22Rv1 (cell line): ENCODE measurements around the gene FGFBP2.

Experiments
- H3K27ac ChIP-seq: fragments of 450-650 bp; 2 replicates; pipeline ENCODE4 v1.5.1; 2017
- ZFX ChIP-seq: fragments of 450-650 bp; IDR thresholded peaks from 2 replicates; pipeline ENCODE4 v1.6.1; 2017; ENCODE audit warnings: antibody characterized with exemption, borderline replicate concordance
- TF ChIP-seq, protein P1 (sequence below): fragments of 450-650 bp; IDR thresholded peaks from 2 replicates; pipeline ENCODE4 v1.5.1; 2017; ENCODE audit warnings: mild to moderate bottlenecking

FGFBP2 gene

DNA sequence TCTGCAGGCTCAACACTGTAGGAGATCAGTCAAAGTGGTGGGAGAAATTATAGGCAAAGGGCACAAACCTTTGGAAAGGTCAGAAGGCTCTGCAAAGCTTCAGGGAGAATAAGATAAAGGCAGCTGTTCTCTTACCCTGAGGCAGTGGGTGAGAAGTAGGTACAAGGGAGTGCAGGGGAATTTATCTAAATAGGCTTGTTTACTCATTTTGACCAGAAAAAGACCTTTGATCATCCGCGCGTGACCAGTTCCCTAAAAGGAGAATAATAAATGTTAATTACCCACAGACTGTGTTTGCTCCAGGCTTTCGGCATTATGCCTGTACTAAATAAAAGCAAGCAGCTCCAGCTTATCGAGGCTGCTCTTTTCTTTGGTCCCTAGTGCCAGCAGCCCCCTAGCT lies 9.3 kb downstream of the FGFBP2 start:
- TF ChIP-seq, protein P1, sequence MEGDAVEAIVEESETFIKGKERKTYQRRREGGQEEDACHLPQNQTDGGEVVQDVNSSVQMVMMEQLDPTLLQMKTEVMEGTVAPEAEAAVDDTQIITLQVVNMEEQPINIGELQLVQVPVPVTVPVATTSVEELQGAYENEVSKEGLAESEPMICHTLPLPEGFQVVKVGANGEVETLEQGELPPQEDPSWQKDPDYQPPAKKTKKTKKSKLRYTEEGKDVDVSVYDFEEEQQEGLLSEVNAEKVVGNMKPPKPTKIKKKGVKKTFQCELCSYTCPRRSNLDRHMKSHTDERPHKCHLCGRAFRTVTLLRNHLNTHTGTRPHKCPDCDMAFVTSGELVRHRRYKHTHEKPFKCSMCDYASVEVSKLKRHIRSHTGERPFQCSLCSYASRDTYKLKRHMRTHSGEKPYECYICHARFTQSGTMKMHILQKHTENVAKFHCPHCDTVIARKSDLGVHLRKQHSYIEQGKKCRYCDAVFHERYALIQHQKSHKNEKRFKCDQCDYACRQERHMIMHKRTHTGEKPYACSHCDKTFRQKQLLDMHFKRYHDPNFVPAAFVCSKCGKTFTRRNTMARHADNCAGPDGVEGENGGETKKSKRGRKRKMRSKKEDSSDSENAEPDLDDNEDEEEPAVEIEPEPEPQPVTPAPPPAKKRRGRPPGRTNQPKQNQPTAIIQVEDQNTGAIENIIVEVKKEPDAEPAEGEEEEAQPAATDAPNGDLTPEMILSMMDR: no peak
- no peak for TF ChIP-seq ZFX
- H3K27ac ChIP-seq: no peak overlapping the region

DNA sequence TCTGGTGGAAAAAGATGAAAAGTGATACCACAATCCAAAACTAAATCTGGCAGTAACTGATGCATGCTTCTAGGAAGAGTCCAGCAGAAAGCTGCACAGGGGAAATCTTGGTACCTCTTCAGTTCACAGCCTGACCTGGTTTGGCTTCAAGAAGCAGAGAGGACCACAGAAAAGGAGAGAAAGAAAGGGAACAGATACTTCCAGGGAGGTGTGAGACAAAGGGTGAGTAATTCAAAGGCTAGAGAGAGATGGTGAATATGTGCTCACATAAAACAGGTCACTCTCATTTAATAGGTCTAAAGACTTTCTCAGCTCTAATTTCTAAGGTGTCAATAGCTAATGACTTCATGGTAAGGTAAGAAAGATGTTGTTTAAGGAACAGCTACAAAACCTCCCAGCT lies 11.2 kb downstream of the FGFBP2 start:
- H3K27ac ChIP-seq: no peak overlapping the region
- no peak for TF ChIP-seq ZFX

DNA sequence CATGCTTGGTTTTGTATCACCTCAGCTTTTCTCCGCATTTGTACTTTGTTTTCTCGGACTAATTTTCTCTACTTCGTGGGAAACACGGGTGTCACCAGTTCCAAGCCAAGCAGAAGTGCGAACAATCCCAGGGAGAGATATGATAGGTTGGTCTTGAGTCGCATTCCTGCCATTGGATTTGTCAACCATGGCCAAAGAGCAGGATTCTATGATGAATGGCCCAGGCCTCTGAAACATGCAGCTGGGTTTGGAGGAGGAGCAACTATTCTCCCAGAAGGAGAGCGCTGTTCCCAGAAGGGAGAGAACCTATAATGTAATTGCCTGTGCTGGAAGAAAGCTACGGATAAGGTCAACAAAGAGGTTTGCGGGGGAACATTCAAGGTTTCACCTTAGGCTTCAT lies 14.1 kb downstream of the FGFBP2 start:
- no peak for TF ChIP-seq ZFX
- TF ChIP-seq, protein P1: no peak
- H3K27ac ChIP-seq: no peak overlapping the region

DNA sequence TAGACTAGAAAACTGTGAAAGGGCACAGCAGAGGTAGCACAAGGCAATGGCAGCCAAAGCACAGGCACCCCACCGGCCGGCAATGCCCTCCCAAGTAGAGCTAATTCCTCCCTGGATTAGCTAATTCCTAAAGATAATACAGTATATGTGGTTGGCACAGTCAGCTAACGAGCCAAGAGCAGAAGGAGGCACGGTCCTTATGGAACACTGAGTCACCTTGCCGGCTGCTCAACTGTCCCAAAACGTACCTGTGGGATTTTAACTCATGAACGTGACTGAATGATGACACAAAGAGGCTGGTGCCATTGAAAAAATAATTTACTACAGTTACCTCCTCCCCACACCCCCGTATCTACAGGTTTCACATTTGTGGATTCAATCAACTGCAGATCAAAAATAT lies 15.3 kb downstream of the FGFBP2 start:
- H3K27ac ChIP-seq: no peak overlapping the region
- no peak for TF ChIP-seq ZFX
- TF ChIP-seq, protein P1: no peak

DNA sequence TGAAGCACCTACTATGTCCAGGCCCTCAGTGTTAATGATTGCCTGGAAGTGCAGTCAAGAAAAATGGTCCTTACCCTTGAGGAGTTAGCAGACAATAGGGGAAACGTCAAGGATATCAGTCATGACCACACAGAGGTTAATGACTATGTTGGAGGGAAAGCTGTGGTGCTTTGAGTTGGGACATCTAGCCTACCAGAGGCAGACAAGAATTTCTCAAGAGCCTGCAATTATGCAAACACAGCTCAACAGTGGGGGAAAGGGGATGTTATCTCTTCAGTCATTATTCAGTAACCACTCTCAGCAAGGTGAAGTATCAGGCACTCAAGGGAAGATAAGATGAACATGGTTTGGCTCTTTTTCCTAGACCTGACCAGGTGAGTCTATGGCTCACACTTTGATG lies 17.5 kb downstream of the FGFBP2 start:
- H3K27ac ChIP-seq: no peak overlapping the region
- TF ChIP-seq, protein P1: no peak
- TF ChIP-seq ZFX: no peak

DNA sequence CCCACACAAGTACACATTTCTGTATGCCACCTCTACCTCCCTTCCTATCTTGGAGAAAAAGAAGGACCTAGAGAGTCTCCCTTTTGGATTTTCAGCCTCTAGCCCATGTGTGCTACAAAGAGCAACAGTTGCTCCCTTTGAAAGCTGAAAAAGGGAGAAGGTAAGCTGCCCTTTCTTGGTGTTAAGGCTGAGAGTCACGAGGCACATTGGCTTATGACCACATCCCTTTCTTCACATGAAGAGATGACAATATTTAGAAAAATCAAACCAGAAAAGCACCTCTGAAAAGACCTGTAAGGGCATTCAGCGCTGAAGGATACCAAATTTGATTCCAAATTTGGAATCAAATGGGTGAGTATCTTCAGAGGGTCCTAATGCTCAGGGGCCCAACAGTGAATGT lies 18.1 kb downstream of the FGFBP2 start:
- H3K27ac ChIP-seq: no peak overlapping the region
- TF ChIP-seq, protein P1: no peak
- no peak for TF ChIP-seq ZFX

DNA sequence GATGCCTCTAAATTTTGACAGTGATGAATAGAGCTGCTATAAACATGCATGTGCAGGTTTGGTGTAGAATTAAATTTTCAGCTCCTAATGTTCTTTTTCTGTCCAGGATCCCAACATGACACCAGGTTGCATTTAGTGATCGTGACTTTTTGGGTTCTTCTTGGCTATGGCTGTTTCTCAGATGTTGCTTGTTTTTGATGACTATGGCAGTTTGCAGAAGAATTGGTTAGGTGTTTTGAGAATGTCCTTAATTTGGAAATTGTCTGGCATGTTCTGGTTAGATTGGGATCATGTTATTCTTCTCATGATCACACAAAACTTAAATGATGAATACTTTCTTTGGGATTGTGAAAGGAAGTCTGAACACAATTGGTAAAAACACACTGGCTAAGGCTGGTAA lies 20.7 kb downstream of the FGFBP2 start:
- no peak overlapping the region for H3K27ac ChIP-seq
- TF ChIP-seq ZFX: no peak
- TF ChIP-seq, protein P1: no peak

DNA sequence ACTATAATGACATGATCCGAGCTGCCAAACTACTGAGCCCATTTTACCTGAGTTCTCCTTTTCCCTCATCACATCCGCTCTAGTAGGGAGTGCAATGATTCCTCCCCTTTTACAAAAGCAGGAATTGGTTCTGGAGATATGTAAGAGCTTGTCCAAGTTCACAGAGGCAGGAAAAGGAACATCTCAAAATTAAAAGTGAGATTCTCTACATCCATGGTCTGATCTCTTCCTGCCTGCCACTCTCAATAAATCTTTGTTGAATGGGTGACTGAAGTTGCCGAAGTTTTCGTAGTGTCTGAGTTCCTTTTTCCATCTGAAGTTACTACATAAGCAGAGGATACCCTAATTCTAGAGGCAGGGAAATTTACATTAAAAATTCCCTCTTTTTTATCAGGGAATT lies 24.3 kb downstream of the FGFBP2 start, which contains the start of gene FGFBP1:
TSS of gene FGFBP1 (minus strand) at position 101 of the 400 bp plus-strand sequence. CDS start 2,108 bp downstream, outside the sequence.
- H3K27ac ChIP-seq: no peak within 1 kb of the TSS
- TF ChIP-seq, protein P1: no peak
- TF ChIP-seq ZFX: no peak
